ENCODE measurements around the gene CXorf49. TPM values are rescaled to one million over a fixed set of nuclear protein-coding genes. Genes with fewer than 3 reads are reported as not detected.

Gene CXorf49
- polyA plus RNA-seq, 1 donor (not counting 4 experiments of a cell fraction or from before 2014, with no cell fraction given), result not detected

DNA sequence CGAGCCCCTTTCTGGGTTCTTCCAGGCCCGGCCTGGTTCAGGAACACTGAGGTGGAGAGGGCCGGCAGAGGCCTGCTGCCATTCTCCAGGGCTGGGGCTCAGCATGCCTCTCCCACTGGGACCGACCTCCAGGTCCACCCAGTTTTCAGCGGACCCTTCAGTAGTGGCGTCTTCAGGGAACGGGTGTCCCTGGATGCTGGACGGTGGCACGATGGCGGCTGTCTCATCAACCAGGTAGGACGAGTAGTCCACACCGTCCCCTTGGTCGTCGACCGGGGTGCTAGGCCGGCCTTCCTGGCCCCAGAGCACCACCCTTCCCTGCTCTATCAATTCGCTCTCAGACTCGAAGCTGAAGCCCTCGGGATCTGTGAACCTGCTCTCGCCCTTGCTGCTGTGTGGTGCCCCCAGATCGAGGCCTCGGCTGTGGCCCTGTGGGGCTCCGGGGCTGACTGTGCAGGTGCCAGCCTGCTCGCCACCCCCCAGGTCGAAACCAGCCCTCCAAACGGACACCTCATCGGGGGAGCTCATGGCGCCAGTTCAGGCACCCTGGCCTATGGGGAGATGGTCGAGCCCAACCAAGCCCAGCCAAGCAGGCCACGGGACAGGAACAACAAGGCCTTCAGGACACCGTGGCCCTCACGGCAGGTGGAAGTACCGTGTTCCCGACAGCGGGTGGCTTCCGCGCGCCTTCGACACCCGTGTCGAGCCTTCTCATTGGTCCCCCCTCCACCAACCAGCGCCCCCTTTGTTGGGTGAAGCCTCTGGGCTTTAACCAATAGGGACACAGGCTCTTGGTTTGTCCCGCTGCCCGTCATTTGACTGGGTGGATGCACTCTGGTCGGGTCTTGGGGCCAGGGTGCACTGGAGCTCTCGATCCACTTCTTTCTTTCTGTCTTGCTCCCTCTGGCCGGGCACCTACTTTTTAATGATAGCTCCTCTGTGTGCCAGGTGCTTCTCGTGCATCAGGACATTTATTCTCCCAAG lies 51.6 kb downstream of the CXorf49 start:
- no peaks in the 10 kb centered on the region for H3K9me1 ChIP-seq (ENCODE audit: control insufficient read depth, extremely low read depth, insufficient read depth, low read length)
- DNase-seq (ENCODE audit: low read depth, low spot score), result no peak
- peaks cover 20% of the 10 kb centered on the region for H3K4me1 ChIP-seq (ENCODE audit: control insufficient read depth, extremely low read depth, insufficient read depth, low read length)
- H3K79me2 ChIP-seq (ENCODE audit: control insufficient read depth, insufficient read depth, low read length), result no peaks in the 10 kb centered on the region
- no peak overlapping the region for H3K27ac ChIP-seq (ENCODE audit: control insufficient read depth, insufficient read depth, low read length)
- no peak overlapping the region for H3K9ac ChIP-seq (ENCODE audit: control insufficient read depth, extremely low read depth, insufficient read depth, low read length)
- H3K27me3 ChIP-seq (ENCODE audit: control insufficient read depth, extremely low read depth, insufficient read depth, low read length), result no peaks in the 10 kb centered on the region
- no peak overlapping the region for H3K4me2 ChIP-seq (ENCODE audit: control insufficient read depth, extremely low read depth, insufficient read depth, low read depth, low read length)
- dilution Hi-C loops (cut with MboI; ENCODE audit: extremely low pct_ligation_motif_present, low sequenced_read_pairs), result no loop called here
- H3K4me3 ChIP-seq (ENCODE audit: control insufficient read depth in 2 of 3, extremely low read depth in 1 of 3, insufficient read depth in 2 of 3, low read depth in 1 of 3, low read length in 3 of 3), result no peak overlapping the region
- FAIRE-seq, result no peak
- no peaks in the 10 kb centered on the region for H3K36me3 ChIP-seq (ENCODE audit: control insufficient read depth in 2 of 2, extremely low read depth in 1 of 2, insufficient read depth in 2 of 2, low read length in 2 of 2)
- H4K20me1 ChIP-seq (ENCODE audit: control insufficient read depth, extremely low read depth, insufficient read depth, low read length), result no peaks in the 10 kb centered on the region
- no peak for TF ChIP-seq CTCF (optimal IDR thresholded peaks at IDR 0.05 in 1 of 3, IDR thresholded peaks at IDR 0.05 in 1 of 3, conservative IDR thresholded peaks at IDR 0.05 in 1 of 3; ENCODE audit: extremely low read depth in 1 of 3, insufficient read depth in 2 of 3, low read length in 3 of 3)
- TF ChIP-seq EZH2 (IDR thresholded peaks at IDR 0.05; ENCODE audit: low read length), result no peak
- H3K9me3 ChIP-seq (ENCODE audit: control insufficient read depth, low read depth, low read length), result no peaks in the 10 kb centered on the region
- H2AFZ ChIP-seq (ENCODE audit: control insufficient read depth, low read length), result no peak overlapping the region

- no peak for FAIRE-seq
Measured at GRCh38 chrX:71665747-71666146, 52.3 kb downstream of the CXorf49 start.

More at GRCh38 chrX:71665747-71666146, 52.3 kb downstream of the CXorf49 start:
- H3K4me3 ChIP-seq (ENCODE audit: control insufficient read depth in 2 of 3, extremely low read depth in 1 of 3, insufficient read depth in 2 of 3, low read depth in 1 of 3, low read length in 3 of 3), result no peak overlapping the region
- no peaks in the 10 kb centered on the region for H3K36me3 ChIP-seq (ENCODE audit: control insufficient read depth in 2 of 2, extremely low read depth in 1 of 2, insufficient read depth in 2 of 2, low read length in 2 of 2)
- DNase-seq (ENCODE audit: low read depth, low spot score), result no peak
- no peak overlapping the region for H3K9ac ChIP-seq (ENCODE audit: control insufficient read depth, extremely low read depth, insufficient read depth, low read length)
- no peak overlapping the region for H2AFZ ChIP-seq (ENCODE audit: control insufficient read depth, low read length)
- no peaks in the 10 kb centered on the region for H3K27me3 ChIP-seq (ENCODE audit: control insufficient read depth, extremely low read depth, insufficient read depth, low read length)
- dilution Hi-C loops (cut with MboI; ENCODE audit: extremely low pct_ligation_motif_present, low sequenced_read_pairs), result no loop called here
- no peaks in the 10 kb centered on the region for H3K9me3 ChIP-seq (ENCODE audit: control insufficient read depth, low read depth, low read length)
- H3K79me2 ChIP-seq (ENCODE audit: control insufficient read depth, insufficient read depth, low read length), result no peaks in the 10 kb centered on the region
- peaks cover 5% of the 10 kb centered on the region for H4K20me1 ChIP-seq (ENCODE audit: control insufficient read depth, extremely low read depth, insufficient read depth, low read length)
- H3K27ac ChIP-seq (ENCODE audit: control insufficient read depth, insufficient read depth, low read length), result no peak overlapping the region
- TF ChIP-seq CTCF (optimal IDR thresholded peaks at IDR 0.05 in 1 of 3, IDR thresholded peaks at IDR 0.05 in 1 of 3, conservative IDR thresholded peaks at IDR 0.05 in 1 of 3; ENCODE audit: extremely low read depth in 1 of 3, insufficient read depth in 2 of 3, low read length in 3 of 3), result no peak
- no peak for TF ChIP-seq EZH2 (IDR thresholded peaks at IDR 0.05; ENCODE audit: low read length)
- no peak overlapping the region for H3K4me2 ChIP-seq (ENCODE audit: control insufficient read depth, extremely low read depth, insufficient read depth, low read depth, low read length)
- peaks cover 19% of the 10 kb centered on the region for H3K4me1 ChIP-seq (ENCODE audit: control insufficient read depth, extremely low read depth, insufficient read depth, low read length)
- H3K9me1 ChIP-seq (ENCODE audit: control insufficient read depth, extremely low read depth, insufficient read depth, low read length), result no peaks in the 10 kb centered on the region
